Measurements from ENCODE around the gene RCN1. TPM values are rescaled to one million over a fixed set of nuclear protein-coding genes. Genes with fewer than 3 reads are reported as not detected.

RCN1 gene
- total and polyA plus RNA-seq, 9 of the 15 experiments (the other 6 are each of a cell fraction or from before 2014, with no cell fraction given) = 2.1 to 8.7 (median 7.2) TPM

GRCh38 chr11:32062540-32062939 lies 28.3 kb upstream of the RCN1 start:
- Histone ChIP-seq H3K9ac (ENCODE audit: insufficient read depth in 1 of 2, low read depth in 2 of 2, low read length in 2 of 2) (no peak overlapping the region), H2AFZ (ENCODE audit: low read depth, low read length) (no peak overlapping the region), H3K4me3 (no peak overlapping the region), H4K20me1 (replicated peaks; ENCODE audit: control insufficient read depth, insufficient read depth, low read length) (no peaks in the 10 kb centered on the region), H3K9me1 (ENCODE audit: control insufficient read depth, insufficient read depth, low read length) (no peaks in the 10 kb centered on the region), H3K36me3 (ENCODE audit: control insufficient read depth, insufficient read depth, low read length) (no peaks in the 10 kb centered on the region), H3K9me3 (replicated peaks; ENCODE audit: control insufficient read depth, insufficient read depth, low read depth, low read length) (no peaks in the 10 kb centered on the region), H3K4me1 (replicated peaks in 1 of 2; ENCODE audit: control insufficient read depth in 2 of 2, insufficient read depth in 2 of 2, low read length in 2 of 2) (no peaks in the 10 kb centered on the region), H3K79me2 (ENCODE audit: control insufficient read depth, insufficient read depth, low read length) (no peaks in the 10 kb centered on the region), H3K27me3 (ENCODE audit: control insufficient read depth in 2 of 2, insufficient read depth in 2 of 2, low read length in 2 of 2) (peaks cover 0 to under 1% of the 10 kb centered on the region in 2 experiments; a peak in 1 of 5 replicates), H3K4me2 (ENCODE audit: insufficient read depth, low read length) (no peak overlapping the region), H3K27ac (ENCODE audit: extremely low read depth, low read depth, low read length) (no peak overlapping the region)
- in situ Hi-C loops (cut with MboI) (no loop called here), intact Hi-C loops (cut with micrococcal nuclease) (no loop called here)
- ChIA-PET CTCF (ENCODE audit: low intra/inter-chr PET ratio) (interaction anchor here (0.6 kb wide), 1 partner anchor 713 kb away, joined by 3 read pairs; no protein-coding TSS in a partner anchor), POLR2A (no interaction called here)
- FAIRE-seq (no peak), ATAC-seq (no peak), DNase-seq (ENCODE audit: extremely low read depth in 1 of 4, low spot score in 3 of 4) (no peak)
- BruUV-seq (replicated peaks) = no TSS peak
- WGBS (ENCODE audit: insufficient coverage, low coverage, missing lambda C conversion rate) = 3% methylated on average over 3 of the region's 3 CpGs
- no peak for TF ChIP-seq ATF1 (CRISPR knock-in tag; IDR thresholded peaks at IDR 0.05)
- no peak for TF ChIP-seq ATF1 (tag; IDR thresholded peaks at IDR 0.05)
- no peak for TF ChIP-seq ARHGAP35 (IDR thresholded peaks at IDR 0.05; ENCODE audit: partially characterized antibody)
- TF ChIP-seq ZBTB9 (CRISPR knock-in tag; IDR thresholded peaks at IDR 0.05) = no peak
- TF ChIP-seq ZZZ3 (IDR thresholded peaks at IDR 0.05) = no peak
- TF ChIP-seq ZNF655 (CRISPR knock-in tag; IDR thresholded peaks at IDR 0.05) = no peak
- no peak for TF ChIP-seq PURB (CRISPR knock-in tag; IDR thresholded peaks at IDR 0.05; ENCODE audit: low read depth)
- no peak for TF ChIP-seq ZBTB49 (CRISPR knock-in tag; IDR thresholded peaks at IDR 0.05; ENCODE audit: borderline replicate concordance)
- no peak for TF ChIP-seq ZNF778 (CRISPR knock-in tag; IDR thresholded peaks at IDR 0.05)
- no peak for TF ChIP-seq ZNF644 (tag; IDR thresholded peaks at IDR 0.05; ENCODE audit: low read depth)
- no peak for TF ChIP-seq ZFP1 (CRISPR knock-in tag; IDR thresholded peaks at IDR 0.05)
- no peak for TF ChIP-seq NBN (IDR thresholded peaks at IDR 0.05; ENCODE audit: low read depth)
- no peak for TF ChIP-seq KHSRP (IDR thresholded peaks at IDR 0.05)
- TF ChIP-seq U2AF1 (optimal IDR thresholded peaks at IDR 0.05; ENCODE audit: low read depth, low read length) = no peak
- no peak for TF ChIP-seq SRF (CRISPR knock-in tag; IDR thresholded peaks at IDR 0.05)
- no peak for TF ChIP-seq ZNF174 (CRISPR knock-in tag; IDR thresholded peaks at IDR 0.05)
- no peak for TF ChIP-seq MTA3 (IDR thresholded peaks at IDR 0.05; ENCODE audit: borderline replicate concordance)
- no peak for TF ChIP-seq ZNF23 (CRISPR knock-in tag; IDR thresholded peaks at IDR 0.05)
- TF ChIP-seq ZNF124 (CRISPR knock-in tag; IDR thresholded peaks at IDR 0.05) = no peak
